Psoas muscle (tissue), 8 donors: ENCODE measurements around the gene VEGFB. TPM values are rescaled to one million over a fixed set of nuclear protein-coding genes. Genes with fewer than 3 reads are reported as not detected.

Experiments used
- ATAC-seq, 4 donors: fragments of 200-7000 bp; cut with Tn5 transposase; one replicate each; pipeline ENCODE4 v1.9.1; 2020; ENCODE audit warnings: moderate library complexity in 3 of 4, mild to moderate bottlenecking in 2 of 4
- DNase-seq, 2 donors: peaks; one replicate each; pipeline ENCODE4 v3.0.0-alpha.2; 2020
- H3K27ac ChIP-seq: fragments of 200-600 bp; one replicate; pipeline ENCODE4 v1.8.0; 2022
- H3K27me3 ChIP-seq, 3 donors: fragments of 200-600 bp in 1 of 3; one replicate each; pipeline versions ENCODE4 v1.6.1 to v1.8.0; 2013 to 2022; ENCODE audit warnings: low read length in 2 of 3, mild to moderate bottlenecking in 2 of 3, moderate library complexity in 1 of 3; ENCODE audit not compliant: insufficient read depth in 3 of 3
- H3K36me3 ChIP-seq, 2 donors: fragments of 200-600 bp in 1 of 2; one replicate each; pipeline versions ENCODE4 v1.6.1 to v1.8.0; 2013 to 2022; ENCODE audit warnings: low read depth in 1 of 2, mild to moderate bottlenecking in 1 of 2, moderate library complexity in 1 of 2; ENCODE audit not compliant: insufficient read depth in 1 of 2
- H3K4me1 ChIP-seq: fragments of 200-600 bp; one replicate; pipeline ENCODE4 v1.8.0; 2022
- H3K4me3 ChIP-seq: fragments of 200-600 bp; one replicate; pipeline ENCODE4 v1.8.0; 2022; ENCODE audit warnings: mild to moderate bottlenecking
- H3K9me3 ChIP-seq: fragments of 200-600 bp; one replicate; pipeline ENCODE4 v1.8.0; 2022
- CTCF ChIP-seq: fragments of 200-600 bp; IDR thresholded peaks from one replicate; pipeline ENCODE4 v1.8.0; 2022; ENCODE audit warnings: antibody characterized with exemption
- WGBS, 3 donors: extraction: QIAGEN DNeasy Blood & Tissue Kit; methylation state at CpG; one replicate each; pipeline versions ENCODE4 v1.1.6 to v1.1.7; 2013; 5-methylcytosine and 5-hydroxymethylcytosine counted together
- intact Hi-C, 2 donors: fragments of 100-400 bp; cut with DNase I; formaldehyde crosslinking; loops; one replicate each; pipeline versions ENCODE4 v1.11.0 to v1.14.2; 2022
- polyA plus RNA-seq, 3 donors: library from polyadenylated mRNA; stranded (reverse); fragments of 200-250 nt; gene quantifications; one replicate each; pipeline ENCODE4 v1.2.3, GENCODE V29; 2013
- total RNA-seq, 4 donors: library from RNA; stranded (reverse); fragmentation: NEBNext Ultra II Directional in 2 of 4; extraction: Animal tissue kit (Norgen Biotek cat#: 25700) in 2 of 4; gene quantifications; one replicate each; pipeline versions ENCODE4 v1.2.1 to v1.2.4, GENCODE V29; 2021 to 2023
- donor health status: healthy with polysubstance abuse.
- donor health status: DM: no; HTN: no; CAD: no; lungs with moderate emphysema.
- donor health status: Bipolar disorder and iron deficiency.
- donor health status: healthy.
- donor health status: DM: yes; HTN: yes; CAD: no.
- donor health status: DM: no; HTN: no; CAD: no.
- donor health status: DM: no; HTN: no; CAD: no.
- donor health status: DM: yes; HTN: yes; CAD: no.

VEGFB gene
- total and polyA plus RNA-seq, 7 donors, result 77.0 to 125 (median 100.0) TPM

DNA sequence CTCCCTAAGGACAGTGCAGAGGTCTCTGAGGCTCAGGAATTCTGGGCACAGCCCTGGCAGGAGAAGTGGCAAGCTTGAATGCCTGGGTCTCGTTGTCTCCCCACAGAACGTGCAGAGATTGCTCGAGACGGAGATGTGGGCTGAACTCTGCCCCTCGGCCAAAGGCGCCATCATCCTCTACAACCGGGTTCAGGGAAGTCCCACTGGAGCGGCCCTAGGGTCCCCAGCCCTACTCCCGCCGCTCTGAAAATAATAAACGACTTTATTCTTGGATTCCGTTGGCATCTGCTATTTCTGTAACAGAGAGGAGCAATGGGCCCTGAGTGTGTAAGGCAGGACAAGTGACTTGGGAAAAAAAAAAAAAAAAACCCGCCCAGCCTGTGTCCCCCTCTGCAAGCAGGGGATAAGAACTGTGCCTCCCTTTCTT lies 4.6 kb upstream of the VEGFB start:
- peaks cover 46% of the 10 kb centered on the region for H3K4me1 ChIP-seq
- DNase-seq (no peak), ATAC-seq (no peak)
- peak overlapping the region; percentile 85 for H3K4me3 ChIP-seq
- no peaks in the 10 kb centered on the region for H3K9me3 ChIP-seq
- peaks cover 0 to under 1% of the 10 kb centered on the region in 2 donors for H3K36me3 ChIP-seq
- TF ChIP-seq CTCF, result no peak
- no peaks in the 10 kb centered on the region for H3K27me3 ChIP-seq
- peak overlapping the region; percentile 95 for H3K27ac ChIP-seq
- intact Hi-C loops, result loop anchor here in 1 of 2 donors (5.0 kb wide), 1 partner anchor 42 kb away; the partner anchor contains the start of gene STIP1
- WGBS, 3 donors, result 25 to 33% (median 26%) methylated on average over 13 of the region's 13 CpGs

- Histone ChIP-seq H3K4me3 (peak within 1 kb of the TSS; percentile 85), H3K9me3 (no peaks in the 10 kb centered on the region), H3K27ac (peak within 1 kb of the TSS; percentile 95), H3K36me3 (no peaks in the 10 kb centered on the region), H3K27me3 (no peaks in the 10 kb centered on the region), H3K4me1 (peaks cover 45% of the 10 kb centered on the region)
- intact Hi-C loops, result no loop called here
- TF ChIP-seq CTCF, result no peak
- DNase-seq, result peak; percentile 89 to 93
- peak; percentile 50 to 71 (median 65) for ATAC-seq
- 1 to 4% (median 1%) methylated on average over 53 to 62 of the region's 62 CpGs for WGBS, 3 donors
These were observed 4.0 kb upstream of the VEGFB start, which contains the start of gene DNAJC4 for GRCh38 chr11:64230171-64230984. TSS of gene DNAJC4 (plus strand) at chr11:64230548. CDS start at chr11:64230855, 307 bp downstream.

- H3K36me3 ChIP-seq, result no peaks in the 10 kb centered on the region
- 28 to 33% (median 32%) methylated on average over 8 of the region's 8 CpGs for whole genome bisulfite sequencing, 3 donors
- no peaks in the 10 kb centered on the region for H3K27me3 ChIP-seq
- intact Hi-C loops, result no loop called here
- peak overlapping the region; percentile 85 for H3K4me3 ChIP-seq
- H3K9me3 ChIP-seq, result no peaks in the 10 kb centered on the region
- ATAC-seq, result no peak
- H3K27ac ChIP-seq, result peak overlapping the region; percentile 95
- H3K4me1 ChIP-seq, result peaks cover 48% of the 10 kb centered on the region
- TF ChIP-seq CTCF, result no peak
- DNase-seq, result no peak
These were observed 3.4 kb upstream of the VEGFB start for GRCh38 chr11:64230985-64231365.

DNA sequence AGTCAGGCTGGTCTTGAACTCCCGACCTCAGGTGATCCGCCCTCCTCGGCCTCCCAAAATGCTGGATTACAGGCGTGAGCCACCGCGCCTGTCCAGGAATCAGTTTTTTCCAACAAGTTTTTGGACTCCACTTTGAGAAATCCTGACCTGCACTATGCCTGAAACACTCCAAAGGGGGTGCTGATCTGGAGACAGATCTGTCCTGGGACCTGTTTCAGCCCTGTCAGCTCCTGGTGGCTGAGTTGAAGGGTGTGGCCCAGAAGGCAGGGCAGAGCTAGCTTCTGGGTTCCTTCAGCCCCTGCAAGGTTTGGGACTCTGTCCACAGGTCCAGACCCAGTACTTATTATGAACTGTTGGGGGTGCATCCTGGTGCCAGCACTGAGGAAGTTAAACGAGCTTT lies 2.8 kb upstream of the VEGFB start:
- H3K9me3 ChIP-seq, result no peaks in the 10 kb centered on the region
- ATAC-seq, result no peak
- DNase-seq, result no peak
- intact Hi-C loops, result no loop called here
- H3K27ac ChIP-seq, result no peak overlapping the region
- H3K4me1 ChIP-seq, result peaks cover 47% of the 10 kb centered on the region
- no peaks in the 10 kb centered on the region for H3K36me3 ChIP-seq
- no peak overlapping the region for H3K4me3 ChIP-seq
- WGBS, 3 donors, result 91 to 93% (median 92%) methylated on average over 7 of the region's 7 CpGs
- TF ChIP-seq CTCF, result no peak
- no peaks in the 10 kb centered on the region for H3K27me3 ChIP-seq
